Peyer's patch (tissue), 4 donors: ENCODE results near the gene KIF26B. TPM values are rescaled to one million over a fixed set of nuclear protein-coding genes. Genes with fewer than 3 reads are reported as not detected.

ENCODE experiments used
- DNase-seq, 3 donors: peaks; one replicate each; pipeline ENCODE4 v3.0.0-alpha.2; 2017 to 2019
- H3K27ac ChIP-seq, 4 donors: fragments of 200-600 bp; sonication (generic); one replicate each; pipeline ENCODE4 v1.5.1; 2016 to 2019
- H3K27me3 ChIP-seq, 2 donors: fragments of 200-600 bp; sonication (generic); one replicate each; pipeline ENCODE4 v1.5.1; 2019
- H3K36me3 ChIP-seq, 3 donors: fragments of 200-600 bp; sonication (generic); one replicate each; pipeline ENCODE4 v1.5.1; 2016 to 2019
- H3K4me1 ChIP-seq, 4 donors: fragments of 200-600 bp; sonication (generic); one replicate each; pipeline ENCODE4 v1.5.1; 2016 to 2019
- H3K4me3 ChIP-seq, 4 donors: fragments of 200-600 bp; sonication (generic); 1 replicate in 3 of 4; 2 replicates in 1 of 4; pipeline ENCODE4 v1.5.1; 2016 to 2019; ENCODE audit warnings: mild to moderate bottlenecking in 1 of 4
- H3K9me3 ChIP-seq, 4 donors: fragments of 200-600 bp; sonication (generic); one replicate each; pipeline ENCODE4 v1.5.1; 2016 to 2019; ENCODE audit warnings: mild to moderate bottlenecking in 1 of 4
- CTCF ChIP-seq, 6 experiments: fragments of 450-650 bp in 4 of 6; fragments of 200-600 bp in 2 of 6; sonication (generic) in 1 of 6; IDR thresholded peaks; one replicate each; pipeline ENCODE4 v1.5.1; 2017 to 2019; ENCODE audit warnings: antibody characterized with exemption in 6 of 6, mild to moderate bottlenecking in 3 of 6, moderate library complexity in 1 of 6
- POLR2A ChIP-seq, 2 donors: fragments of 450-650 bp; IDR thresholded peaks; one replicate each; pipeline ENCODE4 v1.5.1; 2017; ENCODE audit warnings: antibody characterized with exemption in 2 of 2, mild to moderate bottlenecking in 2 of 2, moderate library complexity in 2 of 2
- total RNA-seq, 4 donors: library from RNA; depleted of rRNA; stranded (reverse); fragments of >200 nt; gene quantifications; one replicate each; pipeline ENCODE4 v1.1.0, GENCODE V29; 2016

The KIF26B gene
- total RNA-seq, 4 donors from 2014 or later: 0.70 to 1.6 (median 1.1) TPM

GRCh38 chr1:245373131-245373530 lies 218.3 kb downstream of the KIF26B start:
- no peak for TF ChIP-seq POLR2A (IDR thresholded peaks at IDR 0.05)
- no peak for TF ChIP-seq CTCF (IDR thresholded peaks at IDR 0.05)
- Histone ChIP-seq H3K27me3 (no peaks in the 10 kb centered on the region), H3K36me3 (no peaks in the 10 kb centered on the region), H3K4me3 (no peak overlapping the region), H3K4me1 (no peaks in the 10 kb centered on the region), H3K9me3 (no peaks in the 10 kb centered on the region), H3K27ac (no peak overlapping the region)
- DNase-seq: no peak

GRCh38 chr1:245375789-245376460 lies 221.1 kb downstream of the KIF26B start:
- no peaks in the 10 kb centered on the region for H3K4me1 ChIP-seq
- no peaks in the 10 kb centered on the region for H3K9me3 ChIP-seq
- H3K4me3 ChIP-seq: no peak overlapping the region
- no peak overlapping the region for H3K27ac ChIP-seq
- H3K27me3 ChIP-seq: no peaks in the 10 kb centered on the region
- no peak for DNase-seq
- no peaks in the 10 kb centered on the region for H3K36me3 ChIP-seq
- TF ChIP-seq POLR2A (IDR thresholded peaks at IDR 0.05): no peak
- no peak for TF ChIP-seq CTCF (IDR thresholded peaks at IDR 0.05)

- H3K4me3 ChIP-seq: no peak overlapping the region
Observed at GRCh38 chr1:245377854-245378253, 223.1 kb downstream of the KIF26B start.

GRCh38 chr1:245378311-245378722 lies 223.5 kb downstream of the KIF26B start:
- no peak overlapping the region for H3K27ac ChIP-seq
- TF ChIP-seq CTCF (IDR thresholded peaks at IDR 0.05) (no peak), POLR2A (IDR thresholded peaks at IDR 0.05) (no peak)

More at GRCh38 chr1:245377854-245378253, 223.1 kb downstream of the KIF26B start:
- H3K27ac ChIP-seq: no peak overlapping the region
- DNase-seq: no peak
- no peaks in the 10 kb centered on the region for H3K9me3 ChIP-seq
- no peaks in the 10 kb centered on the region for H3K27me3 ChIP-seq
- no peaks in the 10 kb centered on the region for H3K36me3 ChIP-seq
- no peaks in the 10 kb centered on the region for H3K4me1 ChIP-seq
- TF ChIP-seq CTCF (IDR thresholded peaks at IDR 0.05) (no peak), POLR2A (IDR thresholded peaks at IDR 0.05) (no peak)

GRCh38 chr1:245378745-245379144 lies 224.0 kb downstream of the KIF26B start:
- H3K4me1 ChIP-seq: no peaks in the 10 kb centered on the region
- no peaks in the 10 kb centered on the region for H3K27me3 ChIP-seq
- H3K36me3 ChIP-seq: no peaks in the 10 kb centered on the region
- H3K27ac ChIP-seq: no peak overlapping the region
- no peak for DNase-seq
- TF ChIP-seq POLR2A (IDR thresholded peaks at IDR 0.05): no peak
- no peak for TF ChIP-seq CTCF (IDR thresholded peaks at IDR 0.05)
- no peak overlapping the region for H3K4me3 ChIP-seq
- H3K9me3 ChIP-seq: no peaks in the 10 kb centered on the region

More at GRCh38 chr1:245378311-245378722, 223.5 kb downstream of the KIF26B start:
- DNase-seq: no peak
- H3K9me3 ChIP-seq: no peaks in the 10 kb centered on the region
- H3K4me1 ChIP-seq: no peaks in the 10 kb centered on the region
- no peaks in the 10 kb centered on the region for H3K27me3 ChIP-seq
- no peaks in the 10 kb centered on the region for H3K36me3 ChIP-seq
- no peak overlapping the region for H3K4me3 ChIP-seq
